Measurements from ENCODE around the gene SGCD.

Gene SGCD

GRCh38 chr5:156477196-156477595, 150.2 kb downstream of the SGCD start:
- TF ChIP-seq POLR2AphosphoS5 (IDR thresholded peaks at IDR 0.05; ENCODE audit: low read depth, low read length), result no peak
- no peak for TF ChIP-seq TAF1 (IDR thresholded peaks at IDR 0.05; ENCODE audit: borderline replicate concordance, insufficient read depth, low read length)
- no peak for TF ChIP-seq FOXP2 (optimal IDR thresholded peaks at IDR 0.05; ENCODE audit: borderline replicate concordance, extremely low read depth, extremely low read length, insufficient read depth)
- TF ChIP-seq REST (IDR thresholded peaks at IDR 0.05; ENCODE audit: insufficient read depth in 1 of 2, low read depth in 2 of 2, low read length in 2 of 2), result no peak
- TF ChIP-seq SIN3A (IDR thresholded peaks at IDR 0.05; ENCODE audit: borderline replicate concordance, insufficient read depth, low read length), result no peak

- TF ChIP-seq FOXP2 (optimal IDR thresholded peaks at IDR 0.05; ENCODE audit: borderline replicate concordance, extremely low read depth, extremely low read length, insufficient read depth) (no peak), POLR2AphosphoS5 (IDR thresholded peaks at IDR 0.05; ENCODE audit: low read depth, low read length) (no peak), TAF1 (IDR thresholded peaks at IDR 0.05; ENCODE audit: borderline replicate concordance, insufficient read depth, low read length) (no peak), SIN3A (IDR thresholded peaks at IDR 0.05; ENCODE audit: borderline replicate concordance, insufficient read depth, low read length) (no peak), REST (IDR thresholded peaks at IDR 0.05; ENCODE audit: insufficient read depth in 1 of 2, low read depth in 2 of 2, low read length in 2 of 2) (no peak)
These were observed 152.9 kb downstream of the SGCD start for GRCh38 chr5:156479849-156480248.

GRCh38 chr5:156481741-156482140, 154.8 kb downstream of the SGCD start:
- TF ChIP-seq TAF1 (IDR thresholded peaks at IDR 0.05; ENCODE audit: borderline replicate concordance, insufficient read depth, low read length) (no peak), REST (IDR thresholded peaks at IDR 0.05; ENCODE audit: insufficient read depth in 1 of 2, low read depth in 2 of 2, low read length in 2 of 2) (no peak), FOXP2 (optimal IDR thresholded peaks at IDR 0.05; ENCODE audit: borderline replicate concordance, extremely low read depth, extremely low read length, insufficient read depth) (no peak), SIN3A (IDR thresholded peaks at IDR 0.05; ENCODE audit: borderline replicate concordance, insufficient read depth, low read length) (no peak), POLR2AphosphoS5 (IDR thresholded peaks at IDR 0.05; ENCODE audit: low read depth, low read length) (no peak)

- no peak for TF ChIP-seq REST (IDR thresholded peaks at IDR 0.05; ENCODE audit: insufficient read depth in 1 of 2, low read depth in 2 of 2, low read length in 2 of 2)
- no peak for TF ChIP-seq POLR2AphosphoS5 (IDR thresholded peaks at IDR 0.05; ENCODE audit: low read depth, low read length)
- TF ChIP-seq TAF1 (IDR thresholded peaks at IDR 0.05; ENCODE audit: borderline replicate concordance, insufficient read depth, low read length), result no peak
- no peak for TF ChIP-seq FOXP2 (optimal IDR thresholded peaks at IDR 0.05; ENCODE audit: borderline replicate concordance, extremely low read depth, extremely low read length, insufficient read depth)
- no peak for TF ChIP-seq SIN3A (IDR thresholded peaks at IDR 0.05; ENCODE audit: borderline replicate concordance, insufficient read depth, low read length)
These were observed 155.9 kb downstream of the SGCD start for GRCh38 chr5:156482818-156483217.
